Activated CD4-positive, alpha-beta T cell treated with anti-CD3 and anti-CD28 coated beads, Interleukin-2, Interleukin-6, amounts not matched to agents 100 ng/mL and 50 ng/mL, durations not matched to agents 16 hours and 8 hours (primary cell): Measurements from ENCODE around the gene SKI.

Source experiments
- DNase-seq: peaks from one replicate; pipeline ENCODE4 v3.0.0-alpha.2; 2020

The SKI gene

GRCh38 chr1:2344744-2345296 is 116.7 kb downstream of the SKI start:
- DNase-seq: no peak

- DNase-seq: no peak
Measured at GRCh38 chr1:2345297-2346075, 117.4 kb downstream of the SKI start.

GRCh38 chr1:2346691-2347408 is 118.7 kb downstream of the SKI start:
- no peak for DNase-seq

- no peak for DNase-seq
Measured at GRCh38 chr1:2347409-2347785, 119.3 kb downstream of the SKI start.

- DNase-seq: no peak
Measured at GRCh38 chr1:2347896-2348295, 119.8 kb downstream of the SKI start.

- no peak for DNase-seq
Measured at GRCh38 chr1:2348346-2349325, 120.5 kb downstream of the SKI start.

GRCh38 chr1:2349806-2350205 is 121.7 kb downstream of the SKI start:
- DNase-seq: no peak

- DNase-seq: no peak
Measured at GRCh38 chr1:2350501-2350900, 122.4 kb downstream of the SKI start.

GRCh38 chr1:2350911-2351655 is 123.0 kb downstream of the SKI start:
- no peak for DNase-seq

GRCh38 chr1:2351723-2352122 is 123.6 kb downstream of the SKI start:
- no peak for DNase-seq

- no peak for DNase-seq
Measured at GRCh38 chr1:2352341-2352896, 124.3 kb downstream of the SKI start.

GRCh38 chr1:2352897-2353550 is 124.9 kb downstream of the SKI start:
- DNase-seq: no peak

GRCh38 chr1:2353551-2354438 is 125.7 kb downstream of the SKI start:
- no peak for DNase-seq

- no peak for DNase-seq
Measured at GRCh38 chr1:2354511-2355372, 126.6 kb downstream of the SKI start.

GRCh38 chr1:2355373-2356261 is 127.5 kb downstream of the SKI start:
- DNase-seq: no peak

- no peak for DNase-seq
Measured at GRCh38 chr1:2356401-2356800, 128.3 kb downstream of the SKI start.

- no peak for DNase-seq
Measured at GRCh38 chr1:2356911-2357845, 129.1 kb downstream of the SKI start.
